GM18870 (cell line): ENCODE data around the gene SYNC.
"Not testable (repeated sequence)": the region's sequence is repeated elsewhere in the genome, so short reads cannot be mapped to it uniquely, and the experiment has no call there.

ENCODE experiments used
- ATAC-seq: cut with Tn5 transposase; IDR thresholded peaks from one replicate; pipeline ENCODE4 v1.9.1; 2021; ENCODE audit warnings: moderate library complexity; ENCODE audit not compliant: unreplicated experiment

Gene SYNC

DNA sequence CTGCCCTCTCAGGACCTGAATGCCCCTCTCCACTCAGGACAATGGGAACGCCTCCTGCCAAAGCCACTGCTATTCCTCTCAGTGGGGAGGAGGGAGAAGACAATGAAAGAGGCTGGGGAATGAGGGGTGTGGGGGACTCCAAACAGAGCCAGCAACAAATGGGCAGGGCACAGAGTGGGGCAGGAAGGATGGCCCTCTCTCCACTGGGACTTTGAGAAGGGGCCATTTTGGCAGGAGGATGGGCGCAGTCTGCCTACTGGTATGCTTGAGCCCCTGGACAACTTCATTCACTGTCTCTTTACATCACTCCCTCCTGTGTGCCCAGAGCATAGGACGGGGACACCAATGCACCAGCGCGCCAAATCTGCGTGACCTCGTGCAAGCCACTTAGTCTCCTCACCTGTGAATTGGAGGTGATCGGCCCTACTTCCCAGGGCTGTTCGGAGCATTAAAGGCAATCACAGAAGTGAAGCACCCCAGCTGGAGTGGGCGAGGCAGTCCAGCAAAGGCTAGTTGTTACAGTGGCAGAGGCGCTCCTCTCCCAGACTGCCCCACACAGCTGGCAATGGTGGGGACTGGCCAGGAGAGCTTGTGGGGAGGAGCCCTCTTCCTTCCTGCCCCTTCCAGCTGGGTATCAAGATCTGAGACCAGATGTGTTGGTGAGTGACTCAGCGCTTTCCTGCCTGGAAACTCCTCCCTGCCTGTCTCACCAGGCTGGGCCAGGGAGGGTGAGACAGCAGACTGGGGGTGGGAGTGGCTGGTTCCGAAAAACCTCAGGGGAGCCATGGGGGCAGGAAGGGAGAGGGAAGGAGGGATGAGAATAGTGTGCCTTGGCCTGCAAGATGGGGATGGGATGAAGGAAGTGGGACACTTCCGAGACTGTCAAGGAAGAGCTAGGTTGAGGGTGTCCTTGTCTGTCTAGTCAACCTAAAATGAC lies 22.4 kb upstream of the SYNC start:
- ATAC-seq, result no peak

- ATAC-seq, result no peak
Measured at GRCh38 chr1:32719681-32720275, 17.2 kb upstream of the SYNC start.

GRCh38 chr1:32718527-32718926 lies 16.0 kb upstream of the SYNC start:
- no peak for ATAC-seq

- ATAC-seq, result no peak
Measured at GRCh38 chr1:32718036-32718435, 15.5 kb upstream of the SYNC start.

DNA sequence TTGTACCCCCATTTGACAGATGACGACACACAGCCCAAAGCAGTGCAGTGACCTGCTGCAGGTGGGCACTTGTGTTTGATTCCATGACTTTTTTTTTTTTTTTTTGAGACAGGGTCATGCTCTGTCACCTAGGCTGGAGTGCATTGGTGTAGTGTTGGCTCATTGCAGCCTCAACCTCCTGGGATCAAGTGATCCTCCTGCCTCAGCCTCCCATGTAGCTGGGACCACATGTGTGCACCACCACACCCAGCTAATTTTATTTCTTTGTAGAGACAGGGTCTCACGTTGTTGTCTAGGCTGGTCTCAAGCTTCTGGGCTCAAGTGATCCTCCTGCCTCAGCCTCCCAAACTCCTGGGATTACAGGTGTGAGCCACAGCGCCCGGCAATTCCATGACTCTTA lies 14.9 kb upstream of the SYNC start:
- no peak for ATAC-seq

- no peak for ATAC-seq
Measured at GRCh38 chr1:32716312-32717148, 14.0 kb upstream of the SYNC start.

DNA sequence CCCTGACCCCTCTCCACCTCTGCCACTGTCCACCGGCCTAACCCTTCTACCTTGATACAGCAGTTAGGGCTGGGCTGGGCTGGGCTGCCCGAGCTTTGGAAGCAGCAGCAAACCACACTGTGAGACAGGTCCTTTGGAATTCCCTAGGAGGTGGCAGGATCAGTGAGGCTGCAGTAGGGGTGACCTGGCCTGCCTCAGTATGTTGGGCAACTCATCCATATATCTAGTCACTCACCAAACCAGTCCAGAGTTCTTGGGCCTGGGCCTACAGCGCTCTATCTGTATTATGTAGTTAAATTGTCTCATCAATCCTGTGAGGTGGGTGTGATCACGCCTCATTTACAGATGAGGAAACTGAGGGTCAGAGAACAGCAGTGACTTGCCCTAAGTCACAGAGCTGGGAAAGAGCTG lies 13.3 kb upstream of the SYNC start:
- no peak for ATAC-seq

DNA sequence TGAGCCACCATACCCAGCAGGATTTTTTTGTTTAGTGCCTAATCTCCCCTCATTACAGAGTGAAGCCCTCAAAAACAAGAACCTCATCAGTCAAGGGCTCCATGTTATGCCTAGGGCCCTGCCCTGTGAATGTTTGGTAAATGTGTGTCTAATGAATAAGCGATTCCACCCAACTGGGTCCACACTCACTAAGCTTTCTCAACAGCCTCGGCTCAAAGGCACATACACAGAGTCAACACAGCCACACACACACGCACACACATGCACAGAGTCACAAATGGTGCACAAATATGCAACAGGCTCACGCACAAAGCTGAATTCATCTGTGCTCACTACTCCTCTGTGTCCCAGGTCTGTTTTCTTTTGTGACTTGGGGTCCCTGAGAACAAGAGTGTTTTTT lies 11.7 kb upstream of the SYNC start:
- ATAC-seq, result no peak

- ATAC-seq, result no peak
Measured at GRCh38 chr1:32713081-32713480, 10.5 kb upstream of the SYNC start.

DNA sequence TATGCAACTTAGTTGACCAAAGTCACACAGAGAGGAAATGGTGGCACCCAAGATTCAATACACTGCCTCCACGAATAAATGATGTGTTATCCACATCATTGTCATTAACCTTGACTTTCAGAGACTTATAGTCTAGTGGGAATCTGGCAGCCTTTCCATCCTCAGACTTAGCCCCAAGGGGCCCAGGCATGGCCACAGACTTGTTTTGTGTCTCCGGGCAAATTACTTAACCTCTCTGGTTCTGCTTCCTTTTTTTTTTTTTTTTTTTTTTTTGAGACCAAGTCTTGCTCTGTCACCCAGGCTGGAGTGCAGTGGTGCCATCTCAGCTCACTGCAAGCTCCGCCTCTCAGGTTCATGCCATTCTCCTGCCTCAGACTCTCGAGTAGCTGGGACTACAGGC lies 8.7 kb upstream of the SYNC start:
- ATAC-seq, result not testable (repeated sequence)

GRCh38 chr1:32709476-32709875 lies 6.9 kb upstream of the SYNC start:
- no peak for ATAC-seq

DNA sequence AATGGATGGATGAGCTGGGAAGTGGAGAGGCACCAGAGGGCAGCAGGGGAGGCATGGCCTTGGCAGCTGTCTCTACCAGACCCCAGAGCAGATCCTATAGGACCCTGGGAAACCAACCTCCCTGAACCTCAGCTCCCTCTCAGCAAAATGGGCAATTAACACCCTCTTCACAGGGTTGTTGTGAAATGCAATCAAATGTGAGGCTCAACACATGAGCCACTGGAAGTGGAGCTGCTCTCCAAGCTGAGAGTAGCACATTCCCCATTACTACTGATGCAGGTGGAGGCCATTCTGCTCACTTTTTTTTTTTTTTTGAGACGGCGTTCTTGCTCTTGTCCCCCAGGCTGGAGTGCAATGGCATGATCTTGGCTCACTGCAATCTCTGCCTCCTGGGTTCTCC lies 6.5 kb upstream of the SYNC start:
- ATAC-seq, result no peak

GRCh38 chr1:32706491-32706890 lies 3.9 kb upstream of the SYNC start:
- no peak for ATAC-seq

DNA sequence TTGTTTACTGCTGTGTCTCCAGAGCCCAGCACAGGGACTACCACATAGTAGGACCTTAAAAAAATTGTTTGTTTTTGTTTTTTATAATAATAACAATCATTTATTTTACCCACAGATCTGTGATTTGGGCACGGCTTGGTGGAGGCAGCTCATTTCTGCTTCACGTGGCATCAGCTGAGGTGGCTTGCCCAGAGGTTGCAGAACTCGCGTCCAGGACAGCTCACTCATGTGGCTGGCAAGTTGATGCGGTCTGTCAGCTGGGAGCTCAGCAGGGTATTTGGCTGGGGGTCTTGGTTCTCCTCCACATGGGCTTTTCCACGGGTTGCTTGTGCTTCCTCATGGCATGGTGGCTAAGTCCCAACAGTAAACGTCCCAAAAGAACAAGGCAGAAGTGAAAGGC lies 2.9 kb upstream of the SYNC start:
- no peak for ATAC-seq

DNA sequence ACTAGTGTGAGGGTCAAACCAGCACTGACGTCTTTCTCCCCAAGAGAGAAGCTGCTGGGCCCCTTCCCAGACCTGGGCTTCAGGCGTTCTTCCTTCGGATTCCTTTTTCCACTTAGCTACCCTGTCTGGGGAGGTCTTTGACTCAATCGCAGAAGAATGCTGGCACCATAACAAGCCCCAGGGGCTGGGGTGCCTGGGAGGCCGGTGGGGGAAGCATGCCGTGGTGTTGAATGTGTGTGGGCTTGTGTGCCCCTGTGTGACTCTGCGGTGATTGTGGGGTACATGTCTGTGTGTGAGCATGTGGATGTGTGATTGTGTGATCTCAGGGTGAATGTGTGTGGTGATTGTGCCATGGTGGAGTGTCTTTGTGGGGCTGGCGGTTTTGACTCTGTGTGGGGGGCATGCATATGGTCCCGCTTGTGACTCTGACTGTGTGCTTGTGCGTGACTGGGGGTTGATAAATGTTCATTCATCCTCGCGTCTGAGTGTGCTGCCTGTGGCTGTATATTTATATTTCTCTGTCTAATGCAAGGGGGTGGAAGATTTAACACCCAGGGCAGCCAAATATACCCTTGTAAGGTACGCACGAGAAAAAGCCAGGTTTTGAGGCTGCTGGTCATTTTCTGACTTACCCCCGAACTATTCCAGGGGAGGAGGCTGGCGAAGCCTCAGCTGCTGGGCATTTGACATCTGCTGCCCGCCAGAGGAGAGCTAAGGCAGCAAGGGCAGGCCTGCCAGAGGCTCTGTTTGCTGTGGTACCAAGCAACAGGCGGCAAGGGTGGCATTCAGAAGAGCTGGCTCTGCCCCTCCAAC lies 1.1 kb upstream of the SYNC start:
- no peak for ATAC-seq

GRCh38 chr1:32701951-32702598 lies 495 bp downstream of the SYNC start:
- ATAC-seq, result no peak

DNA sequence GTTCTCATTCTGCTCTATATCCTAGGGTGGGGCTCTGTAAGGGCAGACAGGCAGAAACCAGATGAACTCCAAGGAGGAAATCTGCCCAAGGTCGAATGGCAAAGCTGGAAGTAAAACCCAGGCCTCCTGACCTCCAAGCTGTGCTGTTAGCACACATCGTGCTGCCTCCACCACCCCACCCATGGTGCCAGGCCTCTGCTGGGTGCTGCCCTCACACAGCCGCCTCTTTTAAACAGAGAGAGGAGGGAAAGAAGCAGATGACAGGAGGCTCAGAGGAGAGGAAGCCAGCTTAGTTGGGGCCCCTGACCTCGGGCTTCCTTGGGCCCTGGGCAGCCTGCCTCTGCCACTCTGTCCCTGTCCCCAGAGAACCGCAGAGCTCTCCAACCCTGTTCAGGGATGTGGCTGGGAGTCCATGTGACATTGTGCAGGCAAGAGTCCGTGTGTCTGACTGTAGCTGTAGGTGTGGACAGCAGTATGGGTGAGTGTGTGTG lies 1.1 kb downstream of the SYNC start:
- ATAC-seq, result no peak

DNA sequence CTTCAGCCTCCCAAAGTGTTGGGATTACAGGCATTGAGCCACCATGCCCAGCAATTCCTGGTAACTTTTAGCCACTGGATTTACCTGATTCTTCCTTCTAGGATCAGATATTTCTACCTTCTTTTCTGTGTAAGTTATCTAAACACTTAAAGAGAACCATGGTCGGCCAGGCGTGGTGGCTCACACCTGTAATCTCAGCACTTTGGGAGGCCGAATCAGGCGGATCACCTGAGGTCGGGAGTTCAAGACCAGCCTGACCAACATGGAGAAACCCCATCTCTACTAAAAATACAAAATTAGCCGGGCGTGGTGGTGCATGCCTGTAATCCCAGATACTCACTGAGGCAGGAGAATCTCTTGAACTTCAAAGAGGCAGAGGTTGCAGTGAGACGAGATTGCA lies 5.6 kb downstream of the SYNC start:
- not testable (repeated sequence) for ATAC-seq

DNA sequence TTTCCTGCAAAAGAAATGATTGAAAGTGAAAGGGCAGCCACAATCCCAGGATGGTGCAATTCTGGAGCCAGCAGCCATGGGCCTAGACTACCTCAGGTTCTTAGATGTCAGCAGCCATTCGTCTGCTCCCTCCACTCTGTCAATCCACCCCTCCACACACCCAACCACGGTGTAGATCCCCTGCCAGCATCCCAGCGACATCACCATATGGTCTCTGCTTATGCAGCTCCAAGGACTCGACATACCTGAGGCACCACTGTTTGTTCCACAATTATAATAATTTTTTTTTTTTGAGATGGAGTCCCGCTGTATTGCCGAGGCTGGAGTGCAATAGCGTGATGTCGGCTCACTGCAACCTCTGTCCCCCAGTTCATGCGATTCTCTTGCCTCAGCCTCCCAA lies 6.5 kb downstream of the SYNC start:
- no peak for ATAC-seq
